B cell (primary cell): ENCODE data around the gene KIRREL1. TPM values are rescaled to one million over a fixed set of nuclear protein-coding genes. Genes with fewer than 3 reads are reported as not detected.

Experiments used
- ATAC-seq: fragments of 200-7000 bp; cut with Tn5 transposase; one replicate; pipeline ENCODE4 v1.10.0; 2021; ENCODE audit warnings: low read depth, mild to moderate bottlenecking, moderate number of reproducible peaks, moderate library complexity
- CTCF ChIA-PET: fragments of 350-600 bp; sonication (Branson Sonifier 250); formaldehyde crosslinking; loops from one replicate; lab custom pipeline; 2021; ENCODE audit warnings: antibody characterized with exemption, inconsistent platforms; lab: Charles Lee
- POLR2A ChIA-PET: fragments of 350-600 bp; sonication (Branson Sonifier 250); formaldehyde crosslinking; loops from one replicate; lab custom pipeline; 2021; ENCODE audit warnings: antibody characterized with exemption; lab: Charles Lee
- DNase-seq: peaks from one replicate; pipeline ENCODE4 v3.0.0; 2013
- H2AFZ ChIP-seq: 2 replicates; pipeline ENCODE4 v1.6.1; 2012; ENCODE audit warnings: mild to moderate bottlenecking, low read depth, low read length; ENCODE audit not compliant: insufficient read depth, poor library complexity, severe bottlenecking
- H3K27ac ChIP-seq, 2 donors: 1 replicate in 1 of 2; 2 replicates in 1 of 2; pipeline ENCODE4 v1.5.1; 2012 to 2013; ENCODE audit warnings: low read length in 2 of 2, mild to moderate bottlenecking in 2 of 2, moderate library complexity in 1 of 2
- H3K27me3 ChIP-seq, 4 experiments: fragments of 200-600 bp in 1 of 4; sonication (generic) in 1 of 4; replicated peaks in 1 of 4; 1 replicate in 2 of 4; 2 replicates in 2 of 4; pipeline versions ENCODE4 v1.6.1 to v1.7.0; 2013 to 2016; ENCODE audit warnings: low read length in 3 of 4, mild to moderate bottlenecking in 2 of 4, mixed read lengths in 1 of 4, moderate library complexity in 1 of 4; ENCODE audit not compliant: insufficient read depth in 4 of 4, control insufficient read depth in 3 of 4; ENCODE audit errors: control extremely low read depth in 1 of 4
- H3K36me3 ChIP-seq, 2 experiments: replicated peaks in 1 of 2; 1 replicate in 1 of 2; 2 replicates in 1 of 2; pipeline versions ENCODE4 v1.6.1 to v1.7.1; 2013; ENCODE audit warnings: low read length in 1 of 2; ENCODE audit not compliant: insufficient read depth in 2 of 2, control insufficient read depth in 1 of 2; ENCODE audit errors: control extremely low read depth in 1 of 2, extremely low read depth in 1 of 2
- H3K4me1 ChIP-seq, 2 donors: fragments of 200-600 bp in 1 of 2; sonication (generic) in 1 of 2; 1 replicate in 1 of 2; 2 replicates in 1 of 2; pipeline versions ENCODE4 v1.5.1 to v1.6.1; 2013 to 2017; ENCODE audit warnings: low read length in 2 of 2; ENCODE audit not compliant: control insufficient read depth in 2 of 2, insufficient read depth in 2 of 2
- H3K4me2 ChIP-seq: replicated peaks from 2 replicates; pipeline ENCODE3; 2012; ENCODE audit warnings: mild to moderate bottlenecking, low read depth, low read length; ENCODE audit not compliant: poor library complexity, severe bottlenecking
- H3K4me3 ChIP-seq, 5 experiments: fragments of 200-600 bp in 1 of 5; sonication (generic) in 1 of 5; 1 replicate in 3 of 5; 2 replicates in 2 of 5; pipeline versions ENCODE4 v1.5.1 to v1.7.0; 2011 to 2016; ENCODE audit warnings: low read length in 4 of 5, mild to moderate bottlenecking in 4 of 5, low read depth in 2 of 5, control low read depth in 1 of 5, moderate library complexity in 1 of 5; ENCODE audit not compliant: insufficient read depth in 1 of 5; ENCODE audit errors: control extremely low read depth in 1 of 5, extremely low read depth in 1 of 5
- H3K79me2 ChIP-seq: fragments of 200-600 bp; sonication (generic); one replicate; pipeline ENCODE4 v1.6.0; 2016; ENCODE audit warnings: low read length; ENCODE audit not compliant: control insufficient read depth, insufficient read depth
- H3K9ac ChIP-seq: fragments of 200-600 bp; sonication (generic); 2 replicates; pipeline ENCODE4 v1.6.1; 2017; ENCODE audit warnings: mild to moderate bottlenecking, low read length, moderate library complexity
- H3K9me3 ChIP-seq, 3 donors: one replicate each; pipeline versions ENCODE4 v1.6.1 to v1.7.1; 2013; ENCODE audit warnings: low read length in 2 of 3; ENCODE audit not compliant: control insufficient read depth in 2 of 3, insufficient read depth in 1 of 3; ENCODE audit errors: control extremely low read depth in 1 of 3
- H4K20me1 ChIP-seq: 2 replicates; pipeline ENCODE4 v1.6.0; 2012; ENCODE audit warnings: mild to moderate bottlenecking, low read length; ENCODE audit not compliant: insufficient read depth, control insufficient read depth, poor library complexity, severe bottlenecking
- H3K27ac Mint-ChIP-seq: one replicate; pipeline ENCODE4 v1.8.0; 2021; ENCODE audit warnings: mixed read lengths
- H3K27me3 Mint-ChIP-seq: one replicate; pipeline ENCODE4 v1.8.0; 2021; ENCODE audit warnings: mixed read lengths
- H3K4me1 Mint-ChIP-seq: one replicate; pipeline ENCODE4 v1.8.0; 2021; ENCODE audit warnings: mixed read lengths
- H3K4me3 Mint-ChIP-seq: one replicate; pipeline ENCODE4 v1.8.0; 2021; ENCODE audit warnings: mixed read lengths
- H3K9me3 Mint-ChIP-seq: one replicate; pipeline ENCODE4 v1.8.0; 2022; ENCODE audit warnings: mixed read lengths; ENCODE audit not compliant: insufficient read depth
- EZH2 ChIP-seq: IDR thresholded peaks from 2 replicates; pipeline ENCODE4 v1.6.1; 2012; ENCODE audit warnings: borderline replicate concordance, low read depth, mild to moderate bottlenecking, moderate library complexity, low read length; ENCODE audit not compliant: insufficient read depth, poor library complexity, severe bottlenecking
- WGBS: methylation state at CpG from one replicate; pipeline ENCODE4 v1.1.5; 2013; ENCODE audit warnings: missing lambda C conversion rate; ENCODE audit not compliant: insufficient coverage; 5-methylcytosine and 5-hydroxymethylcytosine counted together
- intact Hi-C: fragments of 100-400 bp; cut with micrococcal nuclease; formaldehyde crosslinking; loops from one replicate; pipeline ENCODE4 v1.10.0; 2022
- polyA plus RNA-seq: library from polyadenylated mRNA; depleted of rRNA; stranded (reverse); fragments of >200 nt; gene quantifications from 2 replicates; pipeline ENCODE4 v1.2.3, GENCODE V29; 2012
- total RNA-seq, 2 donors: library from RNA; stranded (reverse); fragments of 120-200 nt in 1 of 2; gene quantifications; 1 replicate in 1 of 2; 2 replicates in 1 of 2; pipeline versions ENCODE4 v1.2.3 to v1.2.4, GENCODE V29; 2013 to 2022
- TF ChIP-seq, protein P1 (sequence below): fragments of 200-600 bp; IDR thresholded peaks from one replicate; pipeline ENCODE4 v1.8.0; 2022; ENCODE audit warnings: antibody characterized with exemption, mild to moderate bottlenecking

KIRREL1 gene
- total and polyA plus RNA-seq, 2 donors (not counting 1 experiment from before 2014, with no cell fraction given): not detected

DNA sequence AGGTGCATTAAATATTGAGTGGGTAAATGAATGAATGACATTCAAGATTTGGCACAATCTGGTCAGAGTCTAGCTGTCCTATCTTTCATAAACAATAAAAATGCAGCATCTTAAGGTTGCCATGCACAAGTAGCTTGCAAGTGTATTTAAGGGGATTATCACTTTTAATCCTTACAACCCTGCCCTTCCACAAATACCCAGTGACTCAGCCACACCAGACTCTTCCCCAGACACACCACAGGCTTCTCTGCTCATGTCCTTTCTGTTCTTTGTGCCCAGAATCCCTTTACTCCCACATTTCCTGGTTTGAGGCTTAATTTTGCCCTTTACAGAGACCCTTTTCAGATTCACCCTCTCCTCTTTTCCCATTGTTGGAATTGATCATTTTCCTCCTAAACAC, 59.8 kb downstream of the KIRREL1 start:
- ChIA-PET POLR2A (no interaction called here), CTCF (interaction anchor here (1.2 kb wide), 1 partner anchor 14 kb away, joined by 3 read pairs; no protein-coding TSS in a partner anchor)
- Mint-ChIP-seq H3K4me3 (no peak overlapping the region), H3K27ac (no peak overlapping the region), H3K27me3 (peaks cover 22% of the 10 kb centered on the region), H3K4me1 (peaks cover 4% of the 10 kb centered on the region), H3K9me3 (no peaks in the 10 kb centered on the region)
- H3K4me1 ChIP-seq: peaks cover 4 to 6% of the 10 kb centered on the region in 2 donors
- no peaks in the 10 kb centered on the region for H3K79me2 ChIP-seq
- intact Hi-C loops: no loop called here
- H2AFZ ChIP-seq: no peak overlapping the region
- H3K4me2 ChIP-seq: no peak overlapping the region
- H3K36me3 ChIP-seq: no peaks in the 10 kb centered on the region
- no peak for DNase-seq
- TF ChIP-seq, protein P1, sequence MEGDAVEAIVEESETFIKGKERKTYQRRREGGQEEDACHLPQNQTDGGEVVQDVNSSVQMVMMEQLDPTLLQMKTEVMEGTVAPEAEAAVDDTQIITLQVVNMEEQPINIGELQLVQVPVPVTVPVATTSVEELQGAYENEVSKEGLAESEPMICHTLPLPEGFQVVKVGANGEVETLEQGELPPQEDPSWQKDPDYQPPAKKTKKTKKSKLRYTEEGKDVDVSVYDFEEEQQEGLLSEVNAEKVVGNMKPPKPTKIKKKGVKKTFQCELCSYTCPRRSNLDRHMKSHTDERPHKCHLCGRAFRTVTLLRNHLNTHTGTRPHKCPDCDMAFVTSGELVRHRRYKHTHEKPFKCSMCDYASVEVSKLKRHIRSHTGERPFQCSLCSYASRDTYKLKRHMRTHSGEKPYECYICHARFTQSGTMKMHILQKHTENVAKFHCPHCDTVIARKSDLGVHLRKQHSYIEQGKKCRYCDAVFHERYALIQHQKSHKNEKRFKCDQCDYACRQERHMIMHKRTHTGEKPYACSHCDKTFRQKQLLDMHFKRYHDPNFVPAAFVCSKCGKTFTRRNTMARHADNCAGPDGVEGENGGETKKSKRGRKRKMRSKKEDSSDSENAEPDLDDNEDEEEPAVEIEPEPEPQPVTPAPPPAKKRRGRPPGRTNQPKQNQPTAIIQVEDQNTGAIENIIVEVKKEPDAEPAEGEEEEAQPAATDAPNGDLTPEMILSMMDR: no peak
- TF ChIP-seq EZH2: no peak
- H3K9me3 ChIP-seq: no peaks in the 10 kb centered on the region
- no peak overlapping the region for H3K27ac ChIP-seq
- no peak overlapping the region for H3K4me3 ChIP-seq
- no peak overlapping the region for H3K9ac ChIP-seq
- no peaks in the 10 kb centered on the region for H4K20me1 ChIP-seq
- no peak for ATAC-seq
- H3K27me3 ChIP-seq: peaks cover 0 to 3% (median under 1%) of the 10 kb centered on the region in 4 experiments

GRCh38 chr1:158054721-158055120, 61.3 kb downstream of the KIRREL1 start:
- ChIA-PET CTCF (interaction anchor here (1.2 kb wide), 1 partner anchor 15 kb away, joined by 3 read pairs; no protein-coding TSS in a partner anchor), POLR2A (no interaction called here)
- Mint-ChIP-seq H3K27ac (no peak overlapping the region), H3K9me3 (no peaks in the 10 kb centered on the region), H3K4me1 (peaks cover 4% of the 10 kb centered on the region), H3K4me3 (no peak overlapping the region), H3K27me3 (peaks cover 26% of the 10 kb centered on the region)
- Histone ChIP-seq H3K9me3 (no peaks in the 10 kb centered on the region), H3K4me2 (no peak overlapping the region), H3K36me3 (no peaks in the 10 kb centered on the region), H3K79me2 (no peaks in the 10 kb centered on the region), H3K27me3 (peaks cover 0 to 5% (median 2%) of the 10 kb centered on the region in 4 experiments), H3K4me1 (peaks cover 4 to 6% of the 10 kb centered on the region in 2 donors), H3K9ac (no peak overlapping the region), H3K4me3 (no peak overlapping the region), H4K20me1 (no peaks in the 10 kb centered on the region), H2AFZ (no peak overlapping the region), H3K27ac (no peak overlapping the region)
- ATAC-seq (no peak), DNase-seq (no peak)
- intact Hi-C loops: no loop called here
- TF ChIP-seq EZH2: no peak
- TF ChIP-seq, protein P1: no peak
- WGBS: 100% methylated on average over 1 of the region's 4 CpGs
